ENCODE results near the gene SLC10A3.

Gene SLC10A3

DNA sequence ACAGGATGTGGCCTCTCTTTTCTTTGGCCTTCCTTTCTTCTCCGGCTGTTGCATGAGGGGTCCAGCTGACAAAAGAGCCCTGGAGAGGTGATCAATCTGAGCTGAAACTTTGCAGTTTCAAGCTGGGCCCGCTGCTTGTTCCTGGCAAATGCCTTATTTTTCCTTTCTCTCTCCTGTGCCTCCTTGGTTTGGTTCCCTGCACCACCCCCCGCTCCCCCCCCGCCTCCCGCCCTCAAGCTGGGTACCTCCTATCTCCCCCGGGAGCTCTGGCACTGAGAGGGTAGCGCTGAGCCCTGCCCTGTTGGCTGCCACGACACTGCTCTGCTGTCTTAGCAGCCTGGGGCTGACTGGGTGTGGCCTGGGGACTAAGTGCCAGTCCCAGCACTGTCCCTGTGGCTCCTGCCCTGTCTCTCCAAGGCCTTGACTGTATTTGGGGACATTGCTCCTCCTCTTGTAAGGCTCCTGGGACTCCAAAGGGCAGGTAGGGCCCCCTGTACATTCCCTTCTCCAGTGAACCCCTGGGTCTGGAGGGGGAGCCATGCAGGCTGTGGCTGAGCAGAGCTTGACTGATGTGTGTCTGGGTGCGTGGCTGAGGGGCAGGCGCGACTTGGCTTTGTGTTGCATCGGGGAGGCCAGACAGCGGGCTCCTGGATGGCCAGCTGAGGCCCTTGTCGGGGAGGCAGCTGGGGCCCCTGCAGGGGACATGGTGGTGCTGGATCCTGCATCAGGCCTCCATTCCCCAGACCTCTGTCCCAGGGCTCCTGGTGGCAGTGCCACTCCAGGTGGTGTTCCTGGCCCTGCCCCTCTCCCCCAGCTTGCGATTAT lies 31.3 kb downstream of the SLC10A3 start:
- no peaks in the 10 kb centered on the region for H3K27me3 ChIP-seq (ENCODE audit: insufficient read depth, low read depth)
- H3K4me1 ChIP-seq (ENCODE audit: low read depth, poor library complexity, severe bottlenecking) = peaks cover 4% of the 10 kb centered on the region
- H3K4me3 ChIP-seq (IDR thresholded peaks at IDR 0.05; ENCODE audit: insufficient read depth, low read depth, low read length) = no peak overlapping the region
- H4K20me1 ChIP-seq (ENCODE audit: insufficient read depth) = no peaks in the 10 kb centered on the region
- H2AFZ ChIP-seq (ENCODE audit: low read depth) = peak overlapping the region; percentile 14; the same call in 1 of the 2 replicates
- H3K9ac ChIP-seq = no peak overlapping the region; the same call in 1 of the 2 replicates
- H3K4me2 ChIP-seq = peak overlapping the region; percentile 66
- no peaks in the 10 kb centered on the region for H3K79me2 ChIP-seq (ENCODE audit: insufficient read depth, low read depth)
- no peak for TF ChIP-seq CTCF (conservative IDR thresholded peaks at IDR 0.05; ENCODE audit: low read depth, low read length)
- H3K36me3 ChIP-seq (ENCODE audit: insufficient read depth) = no peaks in the 10 kb centered on the region
- H3K27ac ChIP-seq = no peak overlapping the region

GRCh38 chrX:154458116-154458953 lies 32.1 kb downstream of the SLC10A3 start, which contains the start of gene PLXNA3:
PLXNA3 (plus strand) TSS chrX:154458281; CDS start chrX:154460184, 1,903 bp downstream.
- H3K79me2 ChIP-seq (ENCODE audit: insufficient read depth, low read depth) = no peaks in the 10 kb centered on the region
- H4K20me1 ChIP-seq (ENCODE audit: insufficient read depth) = no peaks in the 10 kb centered on the region
- peaks cover 4% of the 10 kb centered on the region for H3K4me1 ChIP-seq (ENCODE audit: low read depth, poor library complexity, severe bottlenecking)
- H3K9ac ChIP-seq = no peak within 1 kb of the TSS; the same call in 1 of the 2 replicates
- no peak for TF ChIP-seq CTCF (conservative IDR thresholded peaks at IDR 0.05; ENCODE audit: low read depth, low read length)
- no peaks in the 10 kb centered on the region for H3K27me3 ChIP-seq (ENCODE audit: insufficient read depth, low read depth)
- H3K36me3 ChIP-seq (ENCODE audit: insufficient read depth) = no peaks in the 10 kb centered on the region
- H3K27ac ChIP-seq = no peak within 1 kb of the TSS
- H3K4me3 ChIP-seq (IDR thresholded peaks at IDR 0.05; ENCODE audit: insufficient read depth, low read depth, low read length) = no peak within 1 kb of the TSS
- peak within 1 kb of the TSS; percentile 66 for H2AFZ ChIP-seq (ENCODE audit: low read depth)
- peak within 1 kb of the TSS; percentile 66 for H3K4me2 ChIP-seq

- no peak overlapping the region for H3K4me3 ChIP-seq (IDR thresholded peaks at IDR 0.05; ENCODE audit: insufficient read depth, low read depth, low read length)
- H3K4me1 ChIP-seq (ENCODE audit: low read depth, poor library complexity, severe bottlenecking) = peaks cover 4% of the 10 kb centered on the region
- no peak overlapping the region; the same call in 1 of the 2 replicates for H3K9ac ChIP-seq
- no peak overlapping the region for H3K27ac ChIP-seq
- H3K4me2 ChIP-seq = peak overlapping the region; percentile 36; the same call in 1 of the 2 replicates
- no peaks in the 10 kb centered on the region for H4K20me1 ChIP-seq (ENCODE audit: insufficient read depth)
- H3K27me3 ChIP-seq (ENCODE audit: insufficient read depth, low read depth) = no peaks in the 10 kb centered on the region
- H3K79me2 ChIP-seq (ENCODE audit: insufficient read depth, low read depth) = no peaks in the 10 kb centered on the region
- H2AFZ ChIP-seq (ENCODE audit: low read depth) = peak overlapping the region; percentile 66
- no peaks in the 10 kb centered on the region for H3K36me3 ChIP-seq (ENCODE audit: insufficient read depth)
- no peak for TF ChIP-seq CTCF (conservative IDR thresholded peaks at IDR 0.05; ENCODE audit: low read depth, low read length)
These were observed 32.8 kb downstream of the SLC10A3 start for GRCh38 chrX:154457491-154458115.

- Histone ChIP-seq H3K4me2 (no peak overlapping the region), H3K4me3 (IDR thresholded peaks at IDR 0.05; ENCODE audit: insufficient read depth, low read depth, low read length) (no peak overlapping the region), H3K4me1 (ENCODE audit: low read depth, poor library complexity, severe bottlenecking) (peaks cover 4% of the 10 kb centered on the region), H3K79me2 (ENCODE audit: insufficient read depth, low read depth) (no peaks in the 10 kb centered on the region), H2AFZ (ENCODE audit: low read depth) (no peak overlapping the region), H3K27ac (no peak overlapping the region), H3K36me3 (ENCODE audit: insufficient read depth) (no peaks in the 10 kb centered on the region), H3K27me3 (ENCODE audit: insufficient read depth, low read depth) (no peaks in the 10 kb centered on the region), H3K9ac (no peak overlapping the region), H4K20me1 (ENCODE audit: insufficient read depth) (no peaks in the 10 kb centered on the region)
- TF ChIP-seq CTCF (conservative IDR thresholded peaks at IDR 0.05; ENCODE audit: low read depth, low read length) = no peak
These were observed 37.6 kb downstream of the SLC10A3 start for GRCh38 chrX:154452823-154453222.
